Mesodermal cell (in vitro differentiated cells): ENCODE results near the gene TSTD2.

Source experiments
- H3K27ac ChIP-seq: 2 replicates; pipeline ENCODE4 v1.7.0; 2013; ENCODE audit warnings: mild to moderate bottlenecking, low read depth, low read length, moderate library complexity; ENCODE audit not compliant: severe bottlenecking
- H3K36me3 ChIP-seq: 2 replicates; pipeline ENCODE4 v1.7.1; 2013; ENCODE audit warnings: mild to moderate bottlenecking, low read length, moderate library complexity; ENCODE audit not compliant: control insufficient read depth, insufficient read depth
- H3K4me1 ChIP-seq: one replicate; pipeline ENCODE4 v1.7.1; 2013; ENCODE audit warnings: mild to moderate bottlenecking, low read length; ENCODE audit not compliant: insufficient read depth, control insufficient read depth, poor library complexity, severe bottlenecking
- H3K4me3 ChIP-seq: 2 replicates; pipeline ENCODE4 v1.7.0; 2013; ENCODE audit warnings: low read length, control low read depth, mild to moderate bottlenecking; ENCODE audit not compliant: insufficient read depth, poor library complexity, severe bottlenecking; ENCODE audit errors: extremely low read depth
- H3K9me3 ChIP-seq: 2 replicates; pipeline ENCODE4 v1.7.1; 2013; ENCODE audit warnings: mild to moderate bottlenecking, low read length, moderate library complexity; ENCODE audit not compliant: control insufficient read depth
- WGBS, 2 experiments: methylation state at CpG; one replicate each; pipeline ENCODE4 v1.1.5; 2013; ENCODE audit warnings: missing lambda C conversion rate in 2 of 2; ENCODE audit not compliant: insufficient coverage in 2 of 2; 5-methylcytosine and 5-hydroxymethylcytosine counted together

Gene TSTD2

DNA sequence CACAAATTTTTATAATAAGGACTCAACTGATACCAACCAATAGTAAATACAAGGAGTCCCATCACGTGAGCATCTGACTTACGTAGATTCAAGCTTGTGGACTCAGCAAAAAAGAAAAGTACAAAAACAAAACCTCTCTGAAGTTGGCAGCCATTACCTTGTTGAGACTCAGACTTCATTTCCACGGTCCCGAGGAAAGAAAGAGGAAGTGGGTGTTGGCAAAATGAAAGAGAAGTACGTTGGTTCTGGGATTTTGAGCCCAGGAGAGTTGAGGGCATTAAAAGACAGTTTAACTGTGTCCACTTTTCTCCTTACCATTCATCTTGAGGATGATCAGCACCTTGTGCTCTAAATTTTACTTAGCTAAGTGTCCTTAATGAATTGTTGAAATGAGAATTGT is 27.2 kb upstream of the TSTD2 start:
- H3K36me3 ChIP-seq = peaks cover 84% of the 10 kb centered on the region
- no peak overlapping the region for H3K4me3 ChIP-seq
- H3K27ac ChIP-seq = no peak overlapping the region
- no peaks in the 10 kb centered on the region for H3K4me1 ChIP-seq
- no peaks in the 10 kb centered on the region for H3K9me3 ChIP-seq
- 100% methylated on average over 2 to 4 of the region's 5 CpGs for WGBS, 2 experiments

DNA sequence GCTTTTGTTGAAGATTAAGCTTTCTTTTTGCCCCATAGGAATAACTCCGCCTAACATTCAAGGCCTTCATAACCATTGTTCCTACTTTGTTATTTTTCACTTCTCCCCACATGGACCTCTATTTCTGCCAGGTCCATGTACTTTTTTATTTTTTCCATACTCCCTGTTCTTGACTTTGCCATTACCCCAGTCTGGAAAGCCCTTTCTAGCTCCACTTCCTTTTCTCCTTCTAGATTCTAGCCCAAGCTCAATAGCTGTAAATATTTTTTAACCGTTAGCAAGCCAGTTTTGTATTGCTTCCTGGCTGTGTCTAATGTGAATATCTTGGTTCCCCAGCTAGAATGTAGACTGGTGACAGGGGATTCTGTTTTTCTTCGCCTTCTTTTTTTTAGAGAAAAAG is 26.6 kb upstream of the TSTD2 start:
- Histone ChIP-seq H3K36me3 (peaks cover 84% of the 10 kb centered on the region), H3K27ac (no peak overlapping the region), H3K9me3 (no peaks in the 10 kb centered on the region), H3K4me1 (no peaks in the 10 kb centered on the region), H3K4me3 (no peak overlapping the region)
- WGBS, 2 experiments = 88 to 100% methylated on average over 1 of the region's 3 CpGs

DNA sequence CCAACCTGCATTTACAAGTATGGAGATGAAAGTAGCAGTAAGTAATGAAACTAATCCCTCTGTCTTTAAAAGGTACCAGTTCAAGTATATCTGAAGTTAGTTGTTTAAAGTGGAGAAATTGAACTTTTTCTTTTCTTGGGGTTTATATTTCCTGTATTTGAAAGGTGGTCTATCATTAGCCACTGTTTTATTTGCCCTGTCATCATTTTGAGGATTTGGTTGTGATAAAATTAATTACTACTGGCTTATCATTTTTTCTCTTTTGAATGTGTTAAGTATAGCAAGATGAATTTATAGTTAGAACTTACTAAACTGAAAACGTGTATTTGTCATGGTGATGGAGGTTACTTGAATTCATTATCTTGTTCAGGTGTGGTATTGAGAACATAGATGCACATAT is 25.5 kb upstream of the TSTD2 start:
- Histone ChIP-seq H3K9me3 (no peaks in the 10 kb centered on the region), H3K4me1 (no peaks in the 10 kb centered on the region), H3K27ac (no peak overlapping the region), H3K4me3 (no peak overlapping the region), H3K36me3 (peaks cover 84% of the 10 kb centered on the region)
- 100% methylated on average over 1 of the region's 1 CpG; no CpG with 5 or more reads in 1 of the 2 experiments for WGBS, 2 experiments

DNA sequence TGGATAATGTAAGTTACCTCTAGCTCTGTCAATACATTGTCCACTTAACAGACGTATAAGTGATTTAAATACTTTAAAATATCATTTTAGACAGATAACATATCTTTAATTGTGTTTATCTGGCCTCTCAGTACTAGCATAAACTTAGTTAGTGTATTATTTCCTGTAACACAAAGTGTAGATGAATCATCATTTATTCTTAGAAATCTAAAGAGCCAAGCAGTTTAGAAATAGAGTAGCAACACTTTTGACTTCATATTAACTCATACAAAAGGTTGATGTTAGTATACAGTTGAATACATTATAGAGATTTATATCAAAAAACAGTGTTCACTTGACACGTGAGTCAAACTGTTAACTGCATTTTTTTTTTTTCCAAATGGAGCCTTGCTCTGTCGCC is 18.5 kb upstream of the TSTD2 start:
- Histone ChIP-seq H3K9me3 (no peaks in the 10 kb centered on the region), H3K36me3 (peaks cover 73% of the 10 kb centered on the region)
- 85 to 100% methylated on average over 2 of the region's 3 CpGs for WGBS, 2 experiments

DNA sequence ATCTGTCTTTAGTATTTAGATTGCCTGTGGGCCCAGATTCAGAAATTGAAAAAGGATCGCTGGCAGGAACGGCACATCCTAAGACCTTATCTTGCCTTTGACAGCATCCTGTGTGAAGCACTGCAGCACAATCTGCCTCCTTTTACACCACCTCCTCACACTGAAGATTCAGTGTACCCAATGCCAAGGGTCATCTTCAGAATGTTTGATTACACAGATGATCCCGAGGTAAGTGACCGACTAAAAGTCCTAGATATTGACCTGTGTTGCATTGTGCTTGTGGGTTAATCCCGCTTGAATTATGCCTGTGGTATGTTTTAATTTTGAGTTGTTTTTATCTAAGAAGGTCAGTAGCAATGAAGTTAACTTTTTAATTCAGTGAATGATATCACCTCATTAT is 14.8 kb upstream of the TSTD2 start:
- WGBS, 2 experiments = 100% methylated on average over 4 to 5 of the region's 5 CpGs

More for the DNA sequence above, 18.5 kb upstream of the TSTD2 start:
- Histone ChIP-seq H3K27ac (no peak overlapping the region), H3K4me1 (no peaks in the 10 kb centered on the region), H3K4me3 (no peak overlapping the region)

DNA sequence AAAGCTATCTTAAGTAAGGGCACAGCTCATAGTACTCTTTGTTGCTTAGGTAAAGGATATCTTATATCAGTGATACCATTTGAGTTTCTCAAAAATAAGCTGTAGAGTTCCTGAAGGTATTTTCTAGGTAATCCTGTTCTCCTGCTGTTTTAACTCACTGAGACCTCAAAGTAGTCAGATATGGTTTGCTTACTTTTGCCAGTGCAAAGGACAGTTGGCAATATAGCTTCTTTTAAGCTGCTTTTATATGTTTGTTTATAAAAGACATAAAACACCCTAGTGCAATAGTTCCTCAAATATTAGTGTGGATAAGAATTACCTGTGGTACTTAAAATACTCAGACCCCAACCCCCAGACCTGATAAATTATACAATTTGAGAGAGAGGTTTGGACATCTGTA is 12.6 kb upstream of the TSTD2 start:
- Histone ChIP-seq H3K36me3 (peaks cover 59% of the 10 kb centered on the region), H3K27ac (no peak overlapping the region), H3K4me1 (no peaks in the 10 kb centered on the region), H3K4me3 (no peak overlapping the region), H3K9me3 (no peaks in the 10 kb centered on the region)

More for the DNA sequence above, 14.8 kb upstream of the TSTD2 start:
- Histone ChIP-seq H3K27ac (no peak overlapping the region), H3K9me3 (no peaks in the 10 kb centered on the region), H3K4me3 (no peak overlapping the region), H3K4me1 (no peaks in the 10 kb centered on the region), H3K36me3 (peaks cover 67% of the 10 kb centered on the region)

DNA sequence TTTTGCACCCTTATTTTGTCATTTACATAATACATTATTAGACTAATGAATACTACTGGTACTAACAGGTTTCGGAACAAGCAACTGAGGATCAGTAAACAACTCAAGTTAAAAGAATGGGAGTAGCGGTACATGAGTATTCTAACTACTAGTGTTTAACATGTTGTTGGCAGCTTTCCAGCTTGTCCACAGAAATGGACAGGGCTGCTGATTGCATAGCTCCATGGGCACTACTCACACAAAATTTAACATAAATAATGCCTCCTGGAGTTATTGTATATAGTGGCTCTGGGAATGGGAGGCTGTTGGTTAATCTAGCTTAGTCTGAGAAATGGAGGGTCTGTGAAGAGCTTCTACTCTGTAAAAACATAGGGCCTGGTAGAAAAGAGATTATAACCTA is 7.2 kb upstream of the TSTD2 start:
- no peaks in the 10 kb centered on the region for H3K9me3 ChIP-seq
- WGBS, 2 experiments = 100% methylated on average over 2 of the region's 2 CpGs; no CpG with 5 or more reads in 1 of the 2 experiments
- no peaks in the 10 kb centered on the region for H3K4me1 ChIP-seq
- no peak overlapping the region for H3K27ac ChIP-seq
- H3K36me3 ChIP-seq = peaks cover 39% of the 10 kb centered on the region
- H3K4me3 ChIP-seq = no peak overlapping the region

DNA sequence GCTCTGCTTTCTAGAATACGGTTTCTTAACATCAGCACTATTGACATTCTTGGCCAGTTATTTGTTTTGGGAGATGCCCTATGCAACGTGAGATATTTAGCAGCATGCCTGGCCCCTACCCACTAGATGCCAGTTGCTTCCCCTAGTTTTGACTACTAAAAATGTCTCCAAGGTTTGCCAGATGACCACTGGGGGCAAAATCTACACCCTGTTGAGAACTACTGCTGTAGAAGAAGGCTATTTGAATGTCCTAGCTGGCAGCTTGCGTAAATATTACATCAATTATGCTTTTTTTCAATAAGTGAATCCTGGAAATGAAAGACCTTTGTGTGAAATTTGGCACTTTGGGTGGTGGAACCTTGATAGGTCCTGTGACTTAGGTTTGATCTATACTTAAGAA is 5.5 kb upstream of the TSTD2 start:
- Histone ChIP-seq H3K9me3 (no peaks in the 10 kb centered on the region), H3K27ac (no peak overlapping the region), H3K4me1 (no peaks in the 10 kb centered on the region), H3K4me3 (no peak overlapping the region), H3K36me3 (peaks cover 24% of the 10 kb centered on the region)
- no CpG with 5 or more reads among the region's 3 CpGs for WGBS, 2 experiments

DNA sequence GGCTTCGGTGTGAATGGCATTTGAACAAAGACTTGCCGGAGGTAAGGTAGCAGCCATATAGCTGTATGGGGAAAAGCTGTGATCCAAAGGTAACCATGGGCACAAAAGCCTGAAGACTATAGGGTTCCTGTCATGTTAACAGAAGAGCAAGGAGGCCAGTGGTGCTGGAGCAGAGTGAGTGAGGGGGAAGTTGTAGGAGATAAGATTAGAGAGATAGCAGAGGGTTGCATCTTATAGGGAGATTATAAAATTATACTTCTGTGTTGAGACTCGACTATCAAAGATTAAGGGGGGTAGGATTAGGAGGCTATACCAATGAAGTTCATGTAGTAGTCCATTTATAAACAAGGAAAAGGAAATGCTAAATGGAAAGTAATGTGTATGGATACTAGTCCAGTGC is 3.7 kb upstream of the TSTD2 start:
- Histone ChIP-seq H3K4me1 (no peaks in the 10 kb centered on the region), H3K9me3 (no peaks in the 10 kb centered on the region), H3K36me3 (peaks cover 12% of the 10 kb centered on the region), H3K4me3 (no peak overlapping the region), H3K27ac (no peak overlapping the region)
- 85 to 90% methylated on average over 3 of the region's 3 CpGs for WGBS, 2 experiments

DNA sequence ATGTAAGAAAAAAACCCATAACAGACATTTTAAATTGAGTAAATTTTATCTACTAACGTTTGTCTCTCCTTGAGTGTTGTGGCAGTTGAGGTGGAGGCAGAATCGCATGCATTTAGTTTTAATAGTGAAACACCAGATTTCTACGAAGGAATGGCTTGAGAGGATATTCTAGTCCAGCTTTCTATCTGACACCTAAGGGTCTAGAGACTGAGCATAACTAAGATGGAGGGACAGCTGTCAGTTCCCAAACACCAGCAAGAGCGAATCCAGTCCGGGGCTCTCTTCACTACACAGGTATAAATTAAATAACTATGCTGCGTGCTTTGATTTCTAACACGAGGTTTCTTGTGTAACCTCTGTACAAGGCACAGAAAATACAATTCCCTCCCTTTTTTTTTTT is 1.9 kb upstream of the TSTD2 start:
- H3K4me3 ChIP-seq = peak overlapping the region; percentile 71
- WGBS, 2 experiments = 72 to 94% methylated on average over 4 of the region's 7 CpGs

DNA sequence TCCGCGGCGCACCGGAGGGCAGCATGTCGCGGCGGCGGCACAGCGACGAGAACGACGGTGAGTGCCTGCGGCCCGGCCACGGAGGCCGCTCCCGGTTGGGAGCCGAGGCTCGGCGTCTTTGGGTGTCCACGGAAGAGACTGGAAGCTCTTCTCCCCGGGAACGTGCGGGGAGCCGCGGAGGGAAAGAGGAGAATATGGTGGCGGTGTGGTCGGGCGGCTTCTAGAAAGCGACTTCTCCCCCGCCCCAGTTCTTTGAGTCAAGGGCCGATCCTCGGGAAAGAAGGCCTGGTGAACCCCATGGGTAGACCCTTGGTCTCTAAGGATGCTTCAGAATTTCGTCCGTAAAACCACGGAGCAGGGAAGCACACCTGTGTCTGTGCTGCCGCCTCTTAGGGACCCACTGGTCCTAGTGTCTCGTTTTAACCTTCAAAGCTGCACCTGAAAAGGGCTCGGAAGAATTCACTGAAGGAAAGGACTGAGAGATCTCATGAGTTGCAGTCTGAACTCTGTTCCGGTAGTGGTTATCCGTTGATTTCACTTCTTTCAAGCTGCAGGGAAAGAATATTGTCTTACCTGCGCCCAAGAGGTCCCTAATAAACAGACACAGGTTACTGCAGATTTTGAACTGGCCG is 807 bp upstream of the TSTD2 start:
- WGBS, 2 experiments = 1% methylated on average over 36 to 38 of the region's 43 CpGs
- H3K9me3 ChIP-seq = no peaks in the 10 kb centered on the region
- H3K4me3 ChIP-seq = peak overlapping the region; percentile 71
- H3K4me1 ChIP-seq = no peaks in the 10 kb centered on the region
- peak overlapping the region; percentile 100 for H3K27ac ChIP-seq
- peaks cover 8% of the 10 kb centered on the region for H3K36me3 ChIP-seq

More for the DNA sequence above, 1.9 kb upstream of the TSTD2 start:
- Histone ChIP-seq H3K4me1 (no peaks in the 10 kb centered on the region), H3K36me3 (peaks cover 8% of the 10 kb centered on the region), H3K27ac (no peak overlapping the region), H3K9me3 (no peaks in the 10 kb centered on the region)
